Bone marrow (tissue), 2 donors: ENCODE results near the gene VPS35L.

Experiments used
- DNase-seq, 2 donors: peaks; one replicate each; lab custom pipeline; 2025; lab: John Stamatoyannopoulos, UW

The VPS35L gene

GRCh38 chr16:19748389-19749168 lies 193.1 kb downstream of the VPS35L start:
- DNase-seq: no peak

- DNase-seq: no peak
Observed at GRCh38 chr16:19749571-19750080, 194.1 kb downstream of the VPS35L start.
